GM12878 (cell line): ENCODE data around the gene ARHGEF35. TPM values are rescaled to one million over a fixed set of nuclear protein-coding genes. Genes with fewer than 3 reads are reported as not detected.

Experiments used
- HCFC1 ChIP-seq: fragments of 150-350 bp; IDR thresholded peaks from 2 replicates; pipeline ENCODE4 v1.6.1; 2014; ENCODE audit warnings: low read length
- polyA plus RNA-seq, 11 experiments: library from polyadenylated mRNA; depleted of rRNA in 4 of 11; unstranded in 6 of 11; stranded (reverse) in 5 of 11; fragments of >200 nt; fragmentation: Nextera tagmentation in 4 of 11; fragmentation: Illumina TruSeq in 1 of 11; extraction: Ambion mirVana in 4 of 11; extraction: Trizol in 1 of 11; gene quantifications; 1 replicate in 1 of 11; 2 replicates in 10 of 11; pipeline versions ENCODE4 v1.2.1 to v1.2.3, GENCODE V29; 2011 to 2016; ENCODE audit warnings: inconsistent platforms in 2 of 11, missing spikeins in 2 of 11, low read depth in 1 of 11
- total RNA-seq, 4 experiments: library from RNA; depleted of rRNA in 3 of 4; stranded (reverse); fragments of >200 nt in 3 of 4; fragmentation: Illumina TruSeq in 1 of 4; extraction: Trizol in 1 of 4; gene quantifications; 2 replicates each; pipeline versions ENCODE4 v1.2.1 to v1.2.3, GENCODE V29; 2013 to 2021

ARHGEF35 gene
- total and polyA plus RNA-seq, 10 of the 15 experiments (the other 5 are each of a cell fraction or from before 2014, with no cell fraction given) = 0.39 to 9.2 (median 4.7) TPM

- no peak for TF ChIP-seq HCFC1
Observed at GRCh38 chr7:144137501-144137900, 58.1 kb downstream of the ARHGEF35 start (continued).

Other genes with a start within 250 kb of the ARHGEF35 start
Only the 7 nearest of the 14 such genes appear.
- gene OR2A12, start 109.6 kb downstream of the ARHGEF35 start, total RNA-seq (2014; rRNA removed) = not detected in 2 replicates
- not detected in 2 replicates for gene OR2A12, start 109.6 kb downstream of the ARHGEF35 start, total RNA-seq (2014; rRNA removed; fragmentation: Illumina TruSeq; extraction: Trizol)
- not detected in 2 replicates for gene OR2A12, start 109.6 kb downstream of the ARHGEF35 start, total RNA-seq (2021)
- gene OR2A12, start 109.6 kb downstream of the ARHGEF35 start, polyA plus RNA-seq (2011; rRNA removed) = not detected in 2 replicates
- gene OR2A12, start 109.6 kb downstream of the ARHGEF35 start, polyA plus RNA-seq (2014; fragmentation: Illumina TruSeq; extraction: Trizol) = not detected in 2 replicates
- gene OR2A12, start 109.6 kb downstream of the ARHGEF35 start, polyA plus RNA-seq (2014; fragmentation: Nextera tagmentation; extraction: Ambion mirVana) = not detected
- gene OR2A12, start 109.6 kb downstream of the ARHGEF35 start, polyA plus RNA-seq (2014; rRNA removed) = not detected in 2 replicates
- gene OR2A12, start 109.6 kb downstream of the ARHGEF35 start, polyA plus RNA-seq (2016; fragmentation: Nextera tagmentation; extraction: Ambion mirVana) = not detected
- gene OR2A2, start 86.2 kb downstream of the ARHGEF35 start, total RNA-seq (2014; rRNA removed) = not detected in 2 replicates
- not detected in 2 replicates for gene OR2A2, start 86.2 kb downstream of the ARHGEF35 start, total RNA-seq (2014; rRNA removed; fragmentation: Illumina TruSeq; extraction: Trizol)
- not detected in 2 replicates for gene OR2A2, start 86.2 kb downstream of the ARHGEF35 start, total RNA-seq (2021)
- not detected in 2 replicates for gene OR2A2, start 86.2 kb downstream of the ARHGEF35 start, polyA plus RNA-seq (2011; rRNA removed)
- not detected in 2 replicates for gene OR2A2, start 86.2 kb downstream of the ARHGEF35 start, polyA plus RNA-seq (2014; fragmentation: Illumina TruSeq; extraction: Trizol)
- gene OR2A2, start 86.2 kb downstream of the ARHGEF35 start, polyA plus RNA-seq (2014; fragmentation: Nextera tagmentation; extraction: Ambion mirVana) = not detected
- gene OR2A2, start 86.2 kb downstream of the ARHGEF35 start, polyA plus RNA-seq (2014; rRNA removed) = not detected in 2 replicates
- not detected for gene OR2A2, start 86.2 kb downstream of the ARHGEF35 start, polyA plus RNA-seq (2016; fragmentation: Nextera tagmentation; extraction: Ambion mirVana)
- not detected in 2 replicates for gene OR2A14, start 72.7 kb downstream of the ARHGEF35 start, total RNA-seq (2014; rRNA removed)
- not detected in 2 replicates for gene OR2A14, start 72.7 kb downstream of the ARHGEF35 start, total RNA-seq (2014; rRNA removed; fragmentation: Illumina TruSeq; extraction: Trizol)
- gene OR2A14, start 72.7 kb downstream of the ARHGEF35 start, total RNA-seq (2021) = not detected in 2 replicates
- not detected in 2 replicates for gene OR2A14, start 72.7 kb downstream of the ARHGEF35 start, polyA plus RNA-seq (2011; rRNA removed)
- gene OR2A14, start 72.7 kb downstream of the ARHGEF35 start, polyA plus RNA-seq (2014; fragmentation: Illumina TruSeq; extraction: Trizol) = not detected in 2 replicates
- gene OR2A14, start 72.7 kb downstream of the ARHGEF35 start, polyA plus RNA-seq (2014; fragmentation: Nextera tagmentation; extraction: Ambion mirVana) = not detected
- gene OR2A14, start 72.7 kb downstream of the ARHGEF35 start, polyA plus RNA-seq (2014; rRNA removed) = not detected in 2 replicates
- not detected for gene OR2A14, start 72.7 kb downstream of the ARHGEF35 start, polyA plus RNA-seq (2016; fragmentation: Nextera tagmentation; extraction: Ambion mirVana)
- 1.2 and 1.6 TPM in 2 replicates for gene CTAGE4, start 12.4 kb downstream of the ARHGEF35 start, total RNA-seq (2014; rRNA removed)
- 0.94 and 1.2 TPM in 2 replicates for gene CTAGE4, start 12.4 kb downstream of the ARHGEF35 start, total RNA-seq (2014; rRNA removed; fragmentation: Illumina TruSeq; extraction: Trizol)
- gene CTAGE4, start 12.4 kb downstream of the ARHGEF35 start, total RNA-seq (2021) = 1.3 and 1.5 TPM in 2 replicates
- gene CTAGE4, start 12.4 kb downstream of the ARHGEF35 start, polyA plus RNA-seq (2011; rRNA removed) = 1.0 and 1.2 TPM in 2 replicates
- 1.5 and 2.2 TPM in 2 replicates for gene CTAGE4, start 12.4 kb downstream of the ARHGEF35 start, polyA plus RNA-seq (2014; fragmentation: Illumina TruSeq; extraction: Trizol)
- under 1 TPM; 0.09 to 0.21 TPM for gene CTAGE4, start 12.4 kb downstream of the ARHGEF35 start, polyA plus RNA-seq (2014; fragmentation: Nextera tagmentation; extraction: Ambion mirVana)
- 1.0 and 1.8 TPM in 2 replicates for gene CTAGE4, start 12.4 kb downstream of the ARHGEF35 start, polyA plus RNA-seq (2014; rRNA removed)
- under 1 TPM in 1 of 2 experiments, not detected in 1; 0.90 TPM for gene CTAGE4, start 12.4 kb downstream of the ARHGEF35 start, polyA plus RNA-seq (2016; fragmentation: Nextera tagmentation; extraction: Ambion mirVana)
- under 0.01 TPM in 1 of 2 replicates, not detected in the other for gene OR2A42, start 43.8 kb upstream of the ARHGEF35 start, total RNA-seq (2014; rRNA removed)
- gene OR2A42, start 43.8 kb upstream of the ARHGEF35 start, total RNA-seq (2014; rRNA removed; fragmentation: Illumina TruSeq; extraction: Trizol) = 0.05 TPM in 1 of 2 replicates, not detected in the other
- not detected in 2 replicates for gene OR2A42, start 43.8 kb upstream of the ARHGEF35 start, total RNA-seq (2021)
- gene OR2A42, start 43.8 kb upstream of the ARHGEF35 start, polyA plus RNA-seq (2011; rRNA removed) = not detected in 2 replicates
- gene OR2A42, start 43.8 kb upstream of the ARHGEF35 start, polyA plus RNA-seq (2014; fragmentation: Illumina TruSeq; extraction: Trizol) = 0.04 TPM in 1 of 2 replicates, not detected in the other
- under 1 TPM; 0.02 to 0.06 TPM for gene OR2A42, start 43.8 kb upstream of the ARHGEF35 start, polyA plus RNA-seq (2014; fragmentation: Nextera tagmentation; extraction: Ambion mirVana)
- not detected in 2 replicates for gene OR2A42, start 43.8 kb upstream of the ARHGEF35 start, polyA plus RNA-seq (2014; rRNA removed)
- under 1 TPM; 0.32 to 0.42 TPM for gene OR2A42, start 43.8 kb upstream of the ARHGEF35 start, polyA plus RNA-seq (2016; fragmentation: Nextera tagmentation; extraction: Ambion mirVana)
- 0.96 and 1.7 TPM in 2 replicates for gene OR2A7, start 69.0 kb upstream of the ARHGEF35 start, total RNA-seq (2014; rRNA removed)
- 0.94 and 1.2 TPM in 2 replicates for gene OR2A7, start 69.0 kb upstream of the ARHGEF35 start, total RNA-seq (2014; rRNA removed; fragmentation: Illumina TruSeq; extraction: Trizol)
- 1.5 and 2.3 TPM in 2 replicates for gene OR2A7, start 69.0 kb upstream of the ARHGEF35 start, total RNA-seq (2021)
- gene OR2A7, start 69.0 kb upstream of the ARHGEF35 start, polyA plus RNA-seq (2011; rRNA removed) = 0.84 and 1.1 TPM in 2 replicates
- 2.0 and 2.3 TPM in 2 replicates for gene OR2A7, start 69.0 kb upstream of the ARHGEF35 start, polyA plus RNA-seq (2014; fragmentation: Illumina TruSeq; extraction: Trizol)
- gene OR2A7, start 69.0 kb upstream of the ARHGEF35 start, polyA plus RNA-seq (2014; fragmentation: Nextera tagmentation; extraction: Ambion mirVana) = under 1 TPM; 0.37 to 0.55 TPM
- gene OR2A7, start 69.0 kb upstream of the ARHGEF35 start, polyA plus RNA-seq (2014; rRNA removed) = 0.76 and 0.95 TPM in 2 replicates
- gene OR2A7, start 69.0 kb upstream of the ARHGEF35 start, polyA plus RNA-seq (2016; fragmentation: Nextera tagmentation; extraction: Ambion mirVana) = under 1 TPM; 0.34 to 0.72 TPM
- gene CTAGE8, start 73.5 kb upstream of the ARHGEF35 start, total RNA-seq (2014; rRNA removed) = 0.44 and 0.62 TPM in 2 replicates
- 1.1 and 1.4 TPM in 2 replicates for gene CTAGE8, start 73.5 kb upstream of the ARHGEF35 start, total RNA-seq (2014; rRNA removed; fragmentation: Illumina TruSeq; extraction: Trizol)
- 0.67 and 1.4 TPM in 2 replicates for gene CTAGE8, start 73.5 kb upstream of the ARHGEF35 start, total RNA-seq (2021)
- 0.69 and 1.4 TPM in 2 replicates for gene CTAGE8, start 73.5 kb upstream of the ARHGEF35 start, polyA plus RNA-seq (2011; rRNA removed)
- gene CTAGE8, start 73.5 kb upstream of the ARHGEF35 start, polyA plus RNA-seq (2014; fragmentation: Illumina TruSeq; extraction: Trizol) = 1.1 and 1.5 TPM in 2 replicates
- under 1 TPM; 0.39 to 0.64 TPM for gene CTAGE8, start 73.5 kb upstream of the ARHGEF35 start, polyA plus RNA-seq (2014; fragmentation: Nextera tagmentation; extraction: Ambion mirVana)
- 0.34 and 1.1 TPM in 2 replicates for gene CTAGE8, start 73.5 kb upstream of the ARHGEF35 start, polyA plus RNA-seq (2014; rRNA removed)
- under 1 TPM; 0.09 to 0.38 TPM for gene CTAGE8, start 73.5 kb upstream of the ARHGEF35 start, polyA plus RNA-seq (2016; fragmentation: Nextera tagmentation; extraction: Ambion mirVana)